ENCODE measurements around the gene SEC16A.
A peak's percentile ranks its signal among the peaks of the same experiment; 100 is the strongest.

The SEC16A gene

DNA sequence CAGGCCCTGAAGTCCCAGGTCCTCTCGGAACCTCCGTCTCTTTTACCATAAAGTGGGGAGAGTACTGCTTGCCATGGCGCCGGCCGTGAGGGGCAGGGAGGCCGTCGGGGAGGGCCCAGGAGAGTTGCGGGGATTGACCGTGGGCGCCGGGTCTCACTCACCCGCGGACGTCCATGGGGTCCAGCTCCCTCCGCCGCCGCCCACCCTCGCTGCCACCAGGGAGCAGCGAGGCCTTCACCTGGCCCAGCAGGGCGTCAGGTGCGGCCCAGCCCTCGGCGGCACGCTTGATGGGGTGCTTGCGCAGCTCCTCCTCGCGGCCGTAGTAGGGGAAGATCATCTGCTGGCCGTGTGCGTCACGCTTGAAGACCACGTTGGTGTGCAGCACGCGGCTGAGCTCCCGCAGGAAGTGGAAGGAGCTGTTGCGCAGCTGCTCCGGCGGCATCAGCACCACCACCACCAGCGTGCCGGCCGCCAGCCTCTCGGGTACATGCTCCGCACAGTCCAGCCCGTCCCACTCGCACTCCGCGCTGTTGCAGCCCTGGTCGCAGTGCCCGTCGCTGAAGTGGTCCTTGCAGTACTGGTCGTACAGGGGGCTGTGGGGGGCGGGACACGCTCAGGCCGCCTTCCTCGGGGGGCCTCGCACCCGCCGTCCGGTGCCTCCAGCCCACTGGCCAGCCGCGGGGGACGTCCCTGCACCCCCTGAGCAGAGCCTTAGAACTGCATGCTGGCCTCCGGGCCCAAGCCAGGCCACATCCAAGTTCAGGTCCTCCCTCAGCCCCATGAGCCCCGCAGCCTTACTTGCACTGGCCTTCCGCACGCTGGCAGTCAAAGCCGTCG, 21.9 kb upstream of the SEC16A start:
- ATAC-seq: no peak
- no peak for DNase-seq

- ATAC-seq (no peak), DNase-seq (no peak)
Measured at GRCh38 chr9:136502940-136503550, 20.2 kb upstream of the SEC16A start.

DNA sequence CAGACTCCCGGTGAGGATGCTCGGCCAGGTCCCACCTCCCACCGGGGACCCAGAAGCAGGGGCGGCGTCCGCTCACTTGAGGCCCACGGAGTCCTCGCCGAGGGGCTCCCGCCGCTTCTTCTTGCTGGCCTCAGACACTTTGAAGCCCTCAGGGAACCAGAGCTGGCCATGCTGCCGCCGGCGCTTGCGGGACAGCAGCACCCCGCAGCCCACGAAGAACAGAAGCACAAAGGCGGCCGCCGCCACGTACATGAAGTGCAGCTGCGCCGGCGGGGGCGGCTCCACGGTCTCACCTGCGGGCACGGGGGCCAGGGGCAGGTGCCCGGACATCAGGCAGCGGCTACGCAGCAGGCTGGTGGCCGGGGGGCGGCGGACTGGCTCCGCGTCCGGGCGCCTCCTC, 19.4 kb upstream of the SEC16A start:
- ATAC-seq (no peak), DNase-seq (no peak)

DNA sequence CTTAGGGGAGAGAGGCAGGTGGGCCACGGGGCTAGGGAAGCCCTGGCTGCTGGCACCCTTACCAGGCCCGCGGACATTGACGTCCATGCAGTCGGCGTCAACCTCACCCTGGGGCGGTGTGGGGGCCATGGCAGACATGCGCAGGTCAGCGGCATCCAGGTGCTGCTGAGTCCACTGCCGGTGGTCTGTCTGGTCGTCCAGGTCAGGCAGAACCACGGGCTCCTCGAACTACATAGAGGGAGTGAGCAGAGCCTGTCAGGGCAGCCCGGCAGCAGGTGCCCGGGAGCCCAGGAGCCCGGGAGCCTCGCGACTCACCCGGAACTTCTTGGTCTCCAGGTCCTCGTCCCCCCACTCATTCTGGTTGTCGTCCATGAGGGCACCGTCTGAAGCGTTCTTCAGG, 18.8 kb upstream of the SEC16A start:
- ATAC-seq: no peak
- DNase-seq: no peak

GRCh38 chr9:136499935-136500910, 17.4 kb upstream of the SEC16A start:
- DNase-seq: no peak
- ATAC-seq: no peak

- ATAC-seq (no peak), DNase-seq (no peak)
Measured at GRCh38 chr9:136499071-136499934, 16.5 kb upstream of the SEC16A start.

DNA sequence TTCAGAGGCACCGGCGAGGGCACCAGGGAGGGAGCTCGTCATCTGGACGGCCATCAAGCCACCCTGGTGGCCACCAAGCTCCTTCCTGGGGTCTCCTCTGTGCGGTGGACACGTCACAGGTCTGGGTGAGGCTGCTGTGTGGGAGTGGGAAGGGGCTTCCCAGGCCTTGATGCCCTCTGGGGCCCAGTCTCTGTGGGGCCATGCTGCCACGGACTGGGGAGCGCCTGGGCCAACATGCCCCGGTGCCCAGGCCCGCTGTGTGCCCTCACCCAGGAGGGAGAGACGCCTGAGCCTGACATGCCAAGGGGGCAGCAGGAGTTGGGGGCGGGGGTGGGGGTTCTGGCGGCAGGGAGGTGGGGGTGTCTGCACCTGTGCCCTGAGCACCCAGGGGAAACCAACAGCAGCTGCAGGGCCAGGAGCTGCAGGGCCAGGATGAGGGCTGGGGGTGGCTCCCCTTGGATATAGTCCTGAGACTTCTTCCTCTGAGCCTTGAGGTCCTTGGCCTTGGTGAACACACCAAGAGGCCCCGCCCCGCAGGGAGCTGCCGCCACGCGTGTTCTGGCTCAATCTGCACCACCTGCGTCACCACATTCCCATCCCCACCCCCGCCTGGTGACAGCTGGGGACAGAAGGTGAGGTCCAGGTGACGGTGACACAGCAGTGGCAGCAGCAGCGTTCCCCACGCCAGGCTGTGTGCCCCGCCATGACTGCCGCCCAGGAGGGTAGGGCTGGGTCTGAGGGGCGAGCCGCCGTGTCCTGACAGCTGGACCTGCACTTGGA, 15.3 kb upstream of the SEC16A start:
- ATAC-seq (no peak), DNase-seq (no peak)

DNA sequence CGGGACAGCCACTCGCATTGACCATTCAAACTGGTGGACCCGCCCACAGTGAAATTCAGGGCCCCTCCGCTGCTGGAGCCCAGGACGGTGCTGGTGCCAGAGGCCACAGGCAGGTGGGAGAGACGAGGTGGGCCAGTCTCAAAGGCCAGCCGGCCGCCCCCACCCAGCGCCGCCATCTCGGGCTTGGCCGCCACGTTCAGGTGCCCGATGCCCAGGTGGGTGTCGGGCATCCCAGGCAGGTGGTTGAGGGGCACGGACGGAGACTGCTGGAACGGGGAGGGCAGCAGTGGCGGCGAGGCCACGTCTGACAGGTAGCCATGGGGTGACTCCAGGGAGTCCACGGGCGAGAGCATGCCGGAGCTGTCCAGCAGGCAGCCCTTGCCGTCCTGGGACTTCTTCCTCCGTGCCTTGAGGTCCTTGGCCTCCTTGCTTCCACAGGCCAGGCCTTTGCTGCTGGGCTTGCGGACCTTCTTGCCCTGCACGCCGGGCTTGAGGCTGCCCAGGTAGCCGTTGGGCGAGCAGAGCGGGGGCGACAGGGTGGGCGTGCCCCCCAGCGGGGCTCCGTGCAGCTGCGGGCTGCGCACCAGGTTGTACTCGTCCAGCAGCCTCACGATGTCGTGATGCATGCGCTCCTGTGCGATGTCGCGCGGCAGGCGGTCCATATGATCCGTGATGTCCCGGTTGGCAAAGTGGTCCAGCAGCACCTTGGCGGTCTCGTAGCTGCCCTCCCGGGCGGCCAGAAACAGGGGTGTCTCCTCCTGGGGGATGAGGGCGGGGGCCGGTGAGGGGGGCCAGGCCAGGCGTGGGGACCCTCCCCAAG, 14.2 kb upstream of the SEC16A start:
- no peak for DNase-seq
- ATAC-seq: no peak

DNA sequence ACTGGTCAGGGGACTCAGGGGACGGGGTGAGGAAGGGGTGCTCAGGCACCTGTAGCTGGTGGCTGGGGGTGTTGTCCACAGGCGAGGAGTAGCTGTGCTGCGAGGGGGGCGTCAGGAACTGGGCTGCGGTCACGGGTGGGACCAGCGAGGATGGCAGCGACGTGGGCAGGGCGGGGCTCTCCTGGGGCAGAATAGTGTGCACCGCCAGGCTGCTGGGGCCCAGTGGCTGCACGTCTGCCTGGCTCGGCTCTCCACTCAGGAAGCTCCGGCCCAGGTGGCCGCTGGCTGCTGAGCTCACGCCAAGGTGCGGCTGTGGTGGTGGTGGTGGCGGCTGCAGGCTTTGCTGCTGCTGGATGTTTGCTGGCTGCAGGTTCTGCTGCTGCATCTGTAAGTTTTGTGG, 13.3 kb upstream of the SEC16A start:
- ATAC-seq (no peak), DNase-seq (no peak)

DNA sequence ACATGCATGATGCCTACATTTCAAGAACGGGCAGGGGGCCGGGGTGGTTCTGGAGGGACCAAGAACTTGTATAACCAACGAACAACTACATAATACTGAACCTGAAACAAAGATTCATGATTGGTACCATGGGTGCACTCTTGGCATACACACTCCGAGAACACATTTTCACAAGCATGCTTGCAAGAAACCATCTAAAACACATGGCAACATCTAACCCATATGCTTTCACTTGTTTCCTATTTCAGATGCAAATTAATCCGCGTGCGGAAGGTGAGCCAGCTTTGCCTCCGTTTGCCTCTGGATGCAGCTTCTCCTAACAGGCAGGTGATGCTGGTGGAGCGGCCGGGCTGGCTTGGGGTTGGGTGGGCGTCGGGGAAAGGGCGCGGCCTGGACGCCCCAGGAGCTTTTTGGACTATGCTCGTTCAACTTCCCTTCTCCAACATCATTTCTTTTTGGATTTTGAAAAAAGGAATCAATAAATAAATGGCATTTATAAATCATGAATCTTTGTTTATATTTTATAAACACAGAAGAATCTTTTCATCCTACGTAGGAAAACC, 12.5 kb upstream of the SEC16A start:
- ATAC-seq (no peak), DNase-seq (no peak)

- ATAC-seq (no peak), DNase-seq (no peak)
Measured at GRCh38 chr9:136494531-136495215, 11.8 kb upstream of the SEC16A start.

GRCh38 chr9:136494012-136494411, 11.2 kb upstream of the SEC16A start:
- no peak for ATAC-seq
- no peak for DNase-seq

DNA sequence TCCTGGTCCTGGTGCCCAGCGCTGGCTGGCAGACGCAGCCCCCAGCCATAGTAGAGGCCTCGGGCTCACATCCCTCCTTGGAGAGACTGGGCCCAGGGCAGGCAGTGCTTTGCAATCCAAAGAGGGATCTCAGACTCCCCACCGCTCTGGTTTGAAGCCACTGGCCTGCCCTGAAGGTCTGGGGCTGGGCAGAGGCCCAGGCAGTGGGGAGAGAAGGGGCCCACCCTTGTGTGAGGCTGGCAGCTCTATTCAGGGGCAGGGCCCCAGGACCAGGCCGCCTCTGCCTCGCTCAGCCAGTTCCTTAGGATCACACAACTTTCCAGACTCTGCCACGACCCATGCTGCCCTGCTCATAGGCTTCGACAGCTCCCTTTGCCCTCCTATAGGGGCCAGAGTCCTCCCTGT, 10.7 kb upstream of the SEC16A start:
- ATAC-seq (no peak), DNase-seq (no peak)

- no peak for ATAC-seq
Measured at GRCh38 chr9:136492978-136493522, 10.2 kb upstream of the SEC16A start.

DNA sequence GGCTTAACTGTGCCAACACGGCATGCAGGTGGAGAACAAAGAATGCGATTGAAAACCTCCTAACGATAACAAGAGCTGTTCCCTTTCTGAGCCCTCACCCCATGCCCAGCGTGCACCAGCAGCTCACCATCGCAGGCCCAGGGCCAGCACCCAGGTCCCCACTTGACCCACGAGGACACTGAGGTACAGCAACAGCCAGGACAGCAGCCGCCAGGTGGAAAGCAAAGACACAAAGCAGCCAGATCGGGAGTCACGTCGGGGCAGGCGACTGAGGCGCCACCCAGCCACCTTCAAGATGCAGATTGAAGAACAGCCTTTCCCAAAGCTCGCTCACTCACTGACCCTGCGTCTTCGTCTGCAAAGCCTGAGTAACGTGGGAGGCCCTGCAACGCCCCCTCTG, 6.9 kb upstream of the SEC16A start:
- ATAC-seq (no peak), DNase-seq (no peak)

More at GRCh38 chr9:136492978-136493522, 10.2 kb upstream of the SEC16A start:
- DNase-seq: no peak

- DNase-seq (peak; percentile 81), ATAC-seq (no peak)
Measured at GRCh38 chr9:136488247-136489214, 5.7 kb upstream of the SEC16A start.

DNA sequence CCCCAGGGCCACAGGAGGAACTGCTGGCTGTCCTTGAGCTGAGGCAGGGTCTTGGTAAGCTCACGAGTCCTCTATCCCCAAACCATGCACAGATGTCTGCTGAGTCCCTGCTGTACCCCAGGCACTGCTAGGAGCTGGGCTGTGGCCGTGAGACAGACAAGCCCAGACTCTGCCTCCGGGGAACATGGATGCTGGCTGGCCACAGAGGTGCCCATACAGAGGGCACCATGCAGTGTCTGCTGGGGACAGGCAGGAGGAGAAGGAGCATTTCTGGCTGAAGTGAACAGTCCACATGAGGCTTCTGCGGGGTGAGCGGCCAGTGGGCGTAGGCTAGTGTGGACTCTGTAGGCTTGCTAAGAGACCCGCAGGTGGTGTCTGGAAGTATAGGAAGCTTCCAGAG, 4.8 kb upstream of the SEC16A start:
- ATAC-seq: no peak

More for the DNA sequence above, 4.8 kb upstream of the SEC16A start:
- no peak for DNase-seq

All from stimulated activated naive CD8-positive, alpha-beta T cell treated with anti-CD3 and anti-CD28 coated beads, Interleukin-15, Interleukin-2, amounts not matched to agents 100 U/mL and 50 U/mL, for 24 hours (primary cell).